GM11168 (cell line): ENCODE data around the gene ABCG5.

Experiments
- in situ Hi-C: fragments of 300-500 bp; cut with MboI; formaldehyde crosslinking; loops from one replicate; pipeline ENCODE4 v1.12.0; 2022; ENCODE audit warnings: low sequenced_read_pairs; ENCODE audit not compliant: unreplicated experiment

Gene ABCG5

GRCh38 chr2:43812947-43813346, 25.7 kb downstream of the ABCG5 start:
- in situ Hi-C loops = no loop called here

- in situ Hi-C loops = no loop called here
Measured at GRCh38 chr2:43812006-43812405, 26.6 kb downstream of the ABCG5 start.

- in situ Hi-C loops = no loop called here
Measured at GRCh38 chr2:43810888-43811287, 27.8 kb downstream of the ABCG5 start.

GRCh38 chr2:43810452-43810851, 28.2 kb downstream of the ABCG5 start:
- in situ Hi-C loops = no loop called here

GRCh38 chr2:43806719-43807031, 32.0 kb downstream of the ABCG5 start:
- in situ Hi-C loops = no loop called here

GRCh38 chr2:43803113-43803512, 35.5 kb downstream of the ABCG5 start:
- in situ Hi-C loops = no loop called here

GRCh38 chr2:43802135-43802534, 36.5 kb downstream of the ABCG5 start:
- in situ Hi-C loops = no loop called here

- in situ Hi-C loops = no loop called here
Measured at GRCh38 chr2:43800894-43801293, 37.7 kb downstream of the ABCG5 start.

GRCh38 chr2:43798300-43798699, 40.3 kb downstream of the ABCG5 start:
- in situ Hi-C loops = no loop called here

- in situ Hi-C loops = no loop called here
Measured at GRCh38 chr2:43796206-43796605, 42.4 kb downstream of the ABCG5 start.

- in situ Hi-C loops = no loop called here
Measured at GRCh38 chr2:43794956-43795355, 43.7 kb downstream of the ABCG5 start.

- in situ Hi-C loops = no loop called here
Measured at GRCh38 chr2:43792653-43793052, 46.0 kb downstream of the ABCG5 start.

GRCh38 chr2:43791035-43791765, 47.4 kb downstream of the ABCG5 start:
- in situ Hi-C loops = no loop called here

GRCh38 chr2:43790147-43790546, 48.5 kb downstream of the ABCG5 start:
- in situ Hi-C loops = no loop called here

- in situ Hi-C loops = no loop called here
Measured at GRCh38 chr2:43788646-43789045, 50.0 kb downstream of the ABCG5 start.

- in situ Hi-C loops = no loop called here
Measured at GRCh38 chr2:43787895-43788294, 50.7 kb downstream of the ABCG5 start.

GRCh38 chr2:43778233-43778632, 60.4 kb downstream of the ABCG5 start:
- in situ Hi-C loops = no loop called here

GRCh38 chr2:43777306-43777926, 61.2 kb downstream of the ABCG5 start:
- in situ Hi-C loops = no loop called here

GRCh38 chr2:43776324-43776723, 62.3 kb downstream of the ABCG5 start:
- in situ Hi-C loops = no loop called here

- in situ Hi-C loops = no loop called here
Measured at GRCh38 chr2:43774617-43775016, 64.0 kb downstream of the ABCG5 start.

GRCh38 chr2:43773876-43774613, 64.6 kb downstream of the ABCG5 start, which contains the start of gene DYNC2LI1:
TSS of gene DYNC2LI1 (plus strand) at chr2:43774039. CDS start at chr2:43774139, 100 bp downstream.
- in situ Hi-C loops = no loop called here
